Measurements from ENCODE around the gene NPAS3. TPM values are rescaled to one million over a fixed set of nuclear protein-coding genes. Genes with fewer than 3 reads are reported as not detected.

The NPAS3 gene
- total and polyA plus RNA-seq, 2 of the 13 experiments (the other 11 are each of a cell fraction or from before 2014, with no cell fraction given), result not detected

DNA sequence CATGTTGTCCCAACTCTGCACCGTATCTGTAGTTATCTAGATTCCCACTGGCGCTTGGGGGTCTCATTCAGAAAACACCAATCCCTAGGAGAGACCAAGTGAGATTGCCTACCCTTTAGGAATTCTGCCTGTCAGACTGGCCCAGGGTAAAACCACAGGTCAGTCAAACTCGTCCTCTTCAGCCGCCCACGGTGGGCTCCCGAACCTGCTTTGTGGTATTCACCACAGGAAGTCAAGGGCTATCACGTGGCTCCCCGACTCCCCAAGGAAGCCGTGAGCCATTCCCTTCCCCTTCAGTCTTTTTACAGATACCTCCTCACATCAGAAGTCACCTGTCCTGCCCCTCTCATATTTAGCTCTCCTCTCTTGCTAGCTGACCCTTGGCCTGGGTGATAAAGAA lies 852.3 kb downstream of the NPAS3 start:
- CTCF ChIA-PET (ENCODE audit: low intra/inter-chr PET ratio, low total read pairs), result interaction anchor here (3.0 to 4.8 kb wide), 2 partner anchors 1080 to 1214 kb away, joined by 41 to 62 read pairs; no protein-coding TSS in a partner anchor
- FAIRE-seq, result no peak
- TF ChIP-seq MAFK (conservative IDR thresholded peaks at IDR 0.05 in 1 of 2, IDR thresholded peaks at IDR 0.05 in 1 of 2; ENCODE audit: low read length in 2 of 2), result no peak
- no peak for TF ChIP-seq NPAS2 (CRISPR knock-in tag; IDR thresholded peaks at IDR 0.05; ENCODE audit: borderline replicate concordance)
- TF ChIP-seq ZNF468 (CRISPR knock-in tag; IDR thresholded peaks at IDR 0.05), result no peak
- TF ChIP-seq TBX3 (IDR thresholded peaks at IDR 0.05; ENCODE audit: borderline replicate concordance), result no peak
- no peak for TF ChIP-seq ZNF326 (CRISPR knock-in tag; IDR thresholded peaks at IDR 0.05; ENCODE audit: borderline replicate concordance)
- no peak for TF ChIP-seq ZNF343 (CRISPR knock-in tag; IDR thresholded peaks at IDR 0.05)
- TF ChIP-seq NFE2L1 (CRISPR knock-in tag; IDR thresholded peaks at IDR 0.05; ENCODE audit: borderline replicate concordance), result no peak
- TF ChIP-seq, protein P1, sequence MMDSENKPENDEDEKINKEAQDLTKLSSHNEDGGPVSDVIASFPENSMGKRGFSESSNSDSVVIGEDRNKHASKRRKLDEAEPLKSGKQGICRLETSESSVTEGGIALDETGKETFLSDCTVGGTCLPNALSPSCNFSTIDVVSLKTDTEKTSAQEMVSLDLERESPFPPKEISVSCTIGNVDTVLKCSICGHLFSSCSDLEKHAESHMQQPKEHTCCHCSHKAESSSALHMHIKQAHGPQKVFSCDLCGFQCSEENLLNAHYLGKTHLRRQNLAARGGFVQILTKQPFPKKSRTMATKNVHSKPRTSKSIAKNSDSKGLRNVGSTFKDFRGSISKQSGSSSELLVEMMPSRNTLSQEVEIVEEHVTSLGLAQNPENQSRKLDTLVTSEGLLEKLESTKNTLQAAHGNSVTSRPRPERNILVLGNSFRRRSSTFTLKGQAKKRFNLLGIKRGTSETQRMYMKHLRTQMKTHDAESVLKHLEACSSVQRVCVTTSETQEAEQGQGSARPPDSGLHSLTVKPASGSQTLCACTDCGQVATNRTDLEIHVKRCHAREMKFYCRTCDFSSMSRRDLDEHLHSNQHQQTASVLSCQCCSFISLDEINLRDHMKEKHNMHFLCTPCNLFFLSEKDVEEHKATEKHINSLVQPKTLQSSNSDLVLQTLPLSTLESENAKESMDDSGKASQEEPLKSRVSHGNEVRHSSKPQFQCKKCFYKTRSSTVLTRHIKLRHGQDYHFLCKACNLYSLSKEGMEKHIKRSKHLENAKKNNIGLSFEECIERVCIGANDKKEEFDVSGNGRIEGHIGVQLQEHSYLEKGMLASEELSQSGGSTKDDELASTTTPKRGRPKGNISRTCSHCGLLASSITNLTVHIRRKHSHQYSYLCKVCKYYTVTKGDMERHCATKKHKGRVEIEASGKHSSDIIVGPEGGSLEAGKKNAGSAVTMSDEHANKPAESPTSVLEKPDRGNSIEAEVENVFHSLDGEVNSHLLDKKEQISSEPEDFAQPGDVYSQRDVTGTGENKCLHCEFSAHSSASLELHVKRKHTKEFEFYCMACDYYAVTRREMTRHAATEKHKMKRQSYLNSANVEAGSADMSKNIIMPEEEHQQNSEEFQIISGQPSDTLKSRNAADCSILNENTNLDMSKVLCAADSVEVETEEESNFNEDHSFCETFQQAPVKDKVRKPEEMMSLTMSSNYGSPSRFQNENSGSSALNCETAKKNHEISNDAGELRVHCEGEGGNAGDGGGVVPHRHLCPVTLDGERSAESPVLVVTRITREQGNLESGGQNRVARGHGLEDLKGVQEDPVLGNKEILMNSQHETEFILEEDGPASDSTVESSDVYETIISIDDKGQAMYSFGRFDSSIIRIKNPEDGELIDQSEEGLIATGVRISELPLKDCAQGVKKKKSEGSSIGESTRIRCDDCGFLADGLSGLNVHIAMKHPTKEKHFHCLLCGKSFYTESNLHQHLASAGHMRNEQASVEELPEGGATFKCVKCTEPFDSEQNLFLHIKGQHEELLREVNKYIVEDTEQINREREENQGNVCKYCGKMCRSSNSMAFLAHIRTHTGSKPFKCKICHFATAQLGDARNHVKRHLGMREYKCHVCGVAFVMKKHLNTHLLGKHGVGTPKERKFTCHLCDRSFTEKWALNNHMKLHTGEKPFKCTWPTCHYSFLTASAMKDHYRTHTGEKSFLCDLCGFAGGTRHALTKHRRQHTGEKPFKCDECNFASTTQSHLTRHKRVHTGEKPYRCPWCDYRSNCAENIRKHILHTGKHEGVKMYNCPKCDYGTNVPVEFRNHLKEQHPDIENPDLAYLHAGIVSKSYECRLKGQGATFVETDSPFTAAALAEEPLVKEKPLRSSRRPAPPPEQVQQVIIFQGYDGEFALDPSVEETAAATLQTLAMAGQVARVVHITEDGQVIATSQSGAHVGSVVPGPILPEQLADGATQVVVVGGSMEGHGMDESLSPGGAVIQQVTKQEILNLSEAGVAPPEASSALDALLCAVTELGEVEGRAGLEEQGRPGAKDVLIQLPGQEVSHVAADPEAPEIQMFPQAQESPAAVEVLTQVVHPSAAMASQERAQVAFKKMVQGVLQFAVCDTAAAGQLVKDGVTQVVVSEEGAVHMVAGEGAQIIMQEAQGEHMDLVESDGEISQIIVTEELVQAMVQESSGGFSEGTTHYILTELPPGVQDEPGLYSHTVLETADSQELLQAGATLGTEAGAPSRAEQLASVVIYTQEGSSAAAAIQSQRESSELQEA (CRISPR knock-in tag; IDR thresholded peaks at IDR 0.05; ENCODE audit: not compliant biosample characterization), result no peak
- TF ChIP-seq, protein P2, sequence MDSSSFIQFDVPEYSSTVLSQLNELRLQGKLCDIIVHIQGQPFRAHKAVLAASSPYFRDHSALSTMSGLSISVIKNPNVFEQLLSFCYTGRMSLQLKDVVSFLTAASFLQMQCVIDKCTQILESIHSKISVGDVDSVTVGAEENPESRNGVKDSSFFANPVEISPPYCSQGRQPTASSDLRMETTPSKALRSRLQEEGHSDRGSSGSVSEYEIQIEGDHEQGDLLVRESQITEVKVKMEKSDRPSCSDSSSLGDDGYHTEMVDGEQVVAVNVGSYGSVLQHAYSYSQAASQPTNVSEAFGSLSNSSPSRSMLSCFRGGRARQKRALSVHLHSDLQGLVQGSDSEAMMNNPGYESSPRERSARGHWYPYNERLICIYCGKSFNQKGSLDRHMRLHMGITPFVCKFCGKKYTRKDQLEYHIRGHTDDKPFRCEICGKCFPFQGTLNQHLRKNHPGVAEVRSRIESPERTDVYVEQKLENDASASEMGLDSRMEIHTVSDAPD (CRISPR knock-in tag; IDR thresholded peaks at IDR 0.05), result no peak
- no peak for TF ChIP-seq ZNF256 (CRISPR knock-in tag; conservative IDR thresholded peaks at IDR 0.05)
- TF ChIP-seq ZFP41 (CRISPR knock-in tag; IDR thresholded peaks at IDR 0.05; ENCODE audit: borderline replicate concordance), result no peak

More for the DNA sequence above, 852.3 kb downstream of the NPAS3 start:
- Histone ChIP-seq H3K79me2 (ENCODE audit: insufficient read depth, low read length) (no peaks in the 10 kb centered on the region), H3K4me3 (replicated peaks in 1 of 3; ENCODE audit: insufficient read depth in 1 of 3, low read depth in 2 of 3, low read length in 3 of 3) (no peak overlapping the region), H3K27ac (ENCODE audit: extremely low read length, insufficient read depth, low read length) (no peak overlapping the region), H3K9ac (ENCODE audit: insufficient read depth, low read depth, low read length) (no peak overlapping the region), H3K4me2 (ENCODE audit: low read depth, low read length) (no peak overlapping the region), H3K9me3 (ENCODE audit: low read length) (no peaks in the 10 kb centered on the region), H3K27me3 (ENCODE audit: control insufficient read depth in 1 of 2, insufficient read depth in 2 of 2, low read length in 2 of 2) (peaks cover 0 to 11% of the 10 kb centered on the region in 2 experiments; a peak in 2 of 5 replicates), H2AFZ (ENCODE audit: low read length) (no peak overlapping the region), H3K36me3 (replicated peaks in 1 of 2; ENCODE audit: control insufficient read depth in 1 of 2, insufficient read depth in 2 of 2, low read length in 2 of 2) (no peaks in the 10 kb centered on the region), H3K4me1 (ENCODE audit: insufficient read depth, low read length) (0 out of 2 replicates have a peak, but pooled peaks cover 4% of the 10 kb centered on the region), H4K20me1 (ENCODE audit: insufficient read depth, low read length) (no peaks in the 10 kb centered on the region)
- POLR2A ChIA-PET, result no interaction called here
- in situ Hi-C loops (cut with HindIII; ENCODE audit: extremely low pct_ligation_motif_present, low pct_unique_long_range_greater_than_20kb), result loop anchor here (5.0 kb wide), 3 partner anchors 314 to 1214 kb away; no protein-coding TSS in a partner anchor
- no TSS peak for BruUV-seq (replicated peaks)
- no peak for DNase-seq (ENCODE audit: low spot score)
- WGBS (ENCODE audit: low lambda C conversion rate), result 25% methylated on average over 9 of the region's 9 CpGs
- intact Hi-C loops (cut with micrococcal nuclease; ENCODE audit: unreplicated experiment), result no loop called here
- no peak for ATAC-seq

Data from HepG2 (cell line).